ENCODE measurements around the gene OCIAD2.
"Not testable (repeated sequence)": the region's sequence is repeated elsewhere in the genome, so short reads cannot be mapped to it uniquely, and the experiment has no call there.

The OCIAD2 gene

GRCh38 chr4:48891028-48891619 lies 15.4 kb downstream of the OCIAD2 start:
- TF ChIP-seq CTCF (IDR thresholded peaks at IDR 0.05; ENCODE audit: insufficient read depth, low read length, poor library complexity, severe bottlenecking): no peak
- H3K27me3 ChIP-seq (replicated peaks; ENCODE audit: control insufficient read depth, insufficient read depth, low read length): no peaks in the 10 kb centered on the region
- H3K36me3 ChIP-seq (ENCODE audit: control insufficient read depth, insufficient read depth, low read length): peaks cover 4% of the 10 kb centered on the region; the same call in 1 of the 2 replicates
- no peak for DNase-seq (ENCODE audit: extremely low read depth, insufficient read length)
- H3K4me3 ChIP-seq (replicated peaks; ENCODE audit: low read depth, low read length): no peak overlapping the region

GRCh38 chr4:48889750-48890149 lies 16.8 kb downstream of the OCIAD2 start:
- DNase-seq (ENCODE audit: extremely low read depth, insufficient read length); H3K4me3 ChIP-seq (replicated peaks; ENCODE audit: low read depth, low read length); H3K27me3 ChIP-seq (replicated peaks; ENCODE audit: control insufficient read depth, insufficient read depth, low read length); H3K36me3 ChIP-seq (ENCODE audit: control insufficient read depth, insufficient read depth, low read length): not testable (repeated sequence)

- H3K36me3 ChIP-seq (ENCODE audit: control insufficient read depth, insufficient read depth, low read length); H3K4me3 ChIP-seq (replicated peaks; ENCODE audit: low read depth, low read length); H3K27me3 ChIP-seq (replicated peaks; ENCODE audit: control insufficient read depth, insufficient read depth, low read length); DNase-seq (ENCODE audit: extremely low read depth, insufficient read length): not testable (repeated sequence)
Observed at GRCh38 chr4:48881646-48882045, 24.9 kb downstream of the OCIAD2 start.

- no peak for TF ChIP-seq CTCF (IDR thresholded peaks at IDR 0.05; ENCODE audit: insufficient read depth, low read length, poor library complexity, severe bottlenecking)
- no peak for DNase-seq (ENCODE audit: extremely low read depth, insufficient read length)
- no peaks in the 10 kb centered on the region for H3K27me3 ChIP-seq (replicated peaks; ENCODE audit: control insufficient read depth, insufficient read depth, low read length)
- H3K4me3 ChIP-seq (replicated peaks; ENCODE audit: low read depth, low read length): no peak overlapping the region
- no peaks in the 10 kb centered on the region for H3K36me3 ChIP-seq (ENCODE audit: control insufficient read depth, insufficient read depth, low read length)
Observed at GRCh38 chr4:48879561-48880442, 26.8 kb downstream of the OCIAD2 start.

DNA sequence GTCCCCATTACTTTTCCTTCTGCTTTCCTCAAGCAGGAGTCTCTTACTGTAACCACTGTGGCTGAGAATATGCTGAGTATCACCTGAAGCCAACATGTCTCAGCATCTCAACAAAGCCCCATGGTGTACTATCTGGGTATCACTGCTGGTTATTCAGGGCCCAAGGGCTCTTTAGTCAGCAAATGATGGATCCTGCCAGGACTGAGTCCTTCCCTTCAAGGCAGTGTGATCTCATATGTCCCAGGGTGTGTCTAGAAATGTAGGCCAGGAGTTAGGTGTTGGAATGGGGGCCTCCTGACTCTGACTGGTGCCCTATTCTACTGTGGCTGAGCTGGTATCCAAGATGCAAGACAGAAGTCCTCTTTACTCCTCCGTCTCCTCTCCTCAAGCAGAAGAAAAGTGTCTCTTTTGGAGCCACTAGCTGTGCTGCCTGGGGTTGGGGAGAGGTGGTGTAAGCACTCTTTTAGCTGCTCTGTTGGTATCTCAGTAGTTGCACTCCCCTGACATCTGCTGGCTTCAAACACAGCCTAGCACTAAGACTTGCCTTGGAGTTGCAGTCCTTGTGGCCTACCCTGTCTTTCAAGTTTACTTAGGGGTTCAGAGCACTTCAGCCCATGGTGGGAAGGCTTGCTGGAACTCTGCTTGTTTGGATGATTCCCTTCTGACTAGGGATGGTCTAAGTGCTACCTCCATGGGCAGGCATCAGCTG lies 28.6 kb downstream of the OCIAD2 start:
- DNase-seq (ENCODE audit: extremely low read depth, insufficient read length): no peak
- H3K36me3 ChIP-seq (ENCODE audit: control insufficient read depth, insufficient read depth, low read length): no peaks in the 10 kb centered on the region
- no peaks in the 10 kb centered on the region for H3K27me3 ChIP-seq (replicated peaks; ENCODE audit: control insufficient read depth, insufficient read depth, low read length)
- no peak overlapping the region for H3K4me3 ChIP-seq (replicated peaks; ENCODE audit: low read depth, low read length)
- TF ChIP-seq CTCF (IDR thresholded peaks at IDR 0.05; ENCODE audit: insufficient read depth, low read length, poor library complexity, severe bottlenecking): no peak

DNA sequence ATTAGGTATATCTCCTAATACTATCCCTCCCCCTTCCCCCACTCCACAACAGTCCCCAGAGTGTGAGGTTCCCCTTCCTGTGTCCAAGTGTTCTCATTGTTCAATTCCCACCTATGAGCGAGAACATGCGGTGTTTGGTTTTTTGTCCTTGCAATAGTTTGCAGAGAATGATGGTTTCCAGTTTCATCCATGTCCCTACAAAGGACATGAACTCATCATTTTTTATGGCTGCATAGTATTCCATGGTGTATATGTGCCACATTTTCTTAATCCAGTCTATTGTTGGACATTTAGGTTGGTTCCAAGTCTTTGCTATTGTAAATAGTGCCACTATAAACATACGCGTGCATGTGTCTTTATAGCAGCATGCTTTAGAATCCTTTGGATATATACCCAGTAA lies 41.9 kb downstream of the OCIAD2 start:
- not testable (repeated sequence) for DNase-seq (ENCODE audit: extremely low read depth, insufficient read length); H3K36me3 ChIP-seq (ENCODE audit: control insufficient read depth, insufficient read depth, low read length); H3K4me3 ChIP-seq (replicated peaks; ENCODE audit: low read depth, low read length); H3K27me3 ChIP-seq (replicated peaks; ENCODE audit: control insufficient read depth, insufficient read depth, low read length)

DNA sequence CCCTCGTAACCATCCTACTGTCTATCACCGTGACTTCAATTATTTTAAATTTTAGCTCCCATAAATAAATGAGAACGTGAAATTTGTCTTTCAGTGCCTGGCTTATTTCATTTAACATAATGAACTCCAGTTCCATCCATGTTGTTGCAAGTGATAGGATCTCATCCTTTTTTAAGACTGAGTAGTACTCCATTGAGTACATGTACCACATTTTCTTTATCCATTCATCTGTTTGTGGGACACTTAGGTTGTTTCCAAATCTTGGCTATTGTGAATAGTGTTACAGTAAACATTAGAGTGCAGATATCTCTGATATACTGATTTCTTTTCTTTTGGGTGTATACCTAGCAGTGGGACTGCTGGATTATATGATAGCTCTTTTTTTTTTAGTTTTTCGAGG lies 42.8 kb downstream of the OCIAD2 start:
- TF ChIP-seq CTCF (IDR thresholded peaks at IDR 0.05; ENCODE audit: insufficient read depth, low read length, poor library complexity, severe bottlenecking): no peak
- no peak for DNase-seq (ENCODE audit: extremely low read depth, insufficient read length)
- Histone ChIP-seq H3K36me3 (ENCODE audit: control insufficient read depth, insufficient read depth, low read length) (peaks cover 1% of the 10 kb centered on the region; the same call in 1 of the 2 replicates), H3K27me3 (replicated peaks; ENCODE audit: control insufficient read depth, insufficient read depth, low read length) (no peaks in the 10 kb centered on the region), H3K4me3 (replicated peaks; ENCODE audit: low read depth, low read length) (no peak overlapping the region)

Measured in GM06990 (cell line).